ENCODE measurements around the gene VCAM1. TPM values are rescaled to one million over a fixed set of nuclear protein-coding genes. Genes with fewer than 3 reads are reported as not detected.
"Not testable (repeated sequence)": the region's sequence is repeated elsewhere in the genome, so short reads cannot be mapped to it uniquely, and the experiment has no call there.

VCAM1 gene, protein sequence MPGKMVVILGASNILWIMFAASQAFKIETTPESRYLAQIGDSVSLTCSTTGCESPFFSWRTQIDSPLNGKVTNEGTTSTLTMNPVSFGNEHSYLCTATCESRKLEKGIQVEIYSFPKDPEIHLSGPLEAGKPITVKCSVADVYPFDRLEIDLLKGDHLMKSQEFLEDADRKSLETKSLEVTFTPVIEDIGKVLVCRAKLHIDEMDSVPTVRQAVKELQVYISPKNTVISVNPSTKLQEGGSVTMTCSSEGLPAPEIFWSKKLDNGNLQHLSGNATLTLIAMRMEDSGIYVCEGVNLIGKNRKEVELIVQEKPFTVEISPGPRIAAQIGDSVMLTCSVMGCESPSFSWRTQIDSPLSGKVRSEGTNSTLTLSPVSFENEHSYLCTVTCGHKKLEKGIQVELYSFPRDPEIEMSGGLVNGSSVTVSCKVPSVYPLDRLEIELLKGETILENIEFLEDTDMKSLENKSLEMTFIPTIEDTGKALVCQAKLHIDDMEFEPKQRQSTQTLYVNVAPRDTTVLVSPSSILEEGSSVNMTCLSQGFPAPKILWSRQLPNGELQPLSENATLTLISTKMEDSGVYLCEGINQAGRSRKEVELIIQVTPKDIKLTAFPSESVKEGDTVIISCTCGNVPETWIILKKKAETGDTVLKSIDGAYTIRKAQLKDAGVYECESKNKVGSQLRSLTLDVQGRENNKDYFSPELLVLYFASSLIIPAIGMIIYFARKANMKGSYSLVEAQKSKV
- 19.1 TPM for total RNA-seq

GRCh38 chr1:100719490-100719889 lies at the start of gene VCAM1:
Gene VCAM1 (plus strand): TSS chr1:100719742. CDS start chr1:100719861, 119 bp downstream.
- no peak for DNase-seq (ENCODE audit: low spot score)

DNA sequence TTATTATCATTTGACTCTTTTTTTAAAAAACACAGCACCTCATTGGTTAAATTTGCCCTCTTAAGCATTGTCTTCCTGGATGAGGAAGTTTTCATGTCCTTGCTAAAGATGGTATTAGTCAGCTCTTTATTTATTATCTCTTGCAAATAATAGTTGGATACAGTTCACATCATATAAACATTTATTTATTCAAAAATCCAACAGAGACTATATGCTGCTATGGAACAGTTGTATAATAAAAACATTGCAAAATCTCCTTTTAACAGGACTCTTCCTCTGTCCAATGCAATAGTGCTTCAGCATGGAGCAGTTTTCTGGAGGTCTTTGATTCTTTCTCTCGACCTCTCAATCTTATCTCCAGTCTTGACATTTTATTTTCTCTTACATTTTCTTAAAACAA lies 49.5 kb upstream of the VCAM1 start:
- DNase-seq (ENCODE audit: low spot score), result no peak

DNA sequence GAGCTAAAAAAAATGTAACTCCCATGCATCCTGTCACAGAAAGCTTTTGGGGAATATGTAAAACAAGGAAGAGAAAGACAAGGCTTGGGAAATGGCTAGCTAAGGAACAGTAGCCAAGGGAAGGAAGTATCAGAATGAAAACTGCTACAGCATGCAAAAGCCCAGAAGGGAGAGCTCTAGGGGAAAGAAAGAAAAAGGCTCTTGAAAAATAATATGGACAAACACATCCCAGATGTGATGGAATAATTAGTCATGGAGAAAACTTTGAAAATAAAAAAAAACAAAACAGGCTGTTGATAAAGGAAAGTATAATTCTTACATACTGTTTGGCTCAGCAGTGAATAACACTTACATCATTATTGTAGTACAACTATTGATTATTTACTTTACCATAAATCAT lies 47.9 kb upstream of the VCAM1 start:
- no peak for DNase-seq (ENCODE audit: low spot score)

DNA sequence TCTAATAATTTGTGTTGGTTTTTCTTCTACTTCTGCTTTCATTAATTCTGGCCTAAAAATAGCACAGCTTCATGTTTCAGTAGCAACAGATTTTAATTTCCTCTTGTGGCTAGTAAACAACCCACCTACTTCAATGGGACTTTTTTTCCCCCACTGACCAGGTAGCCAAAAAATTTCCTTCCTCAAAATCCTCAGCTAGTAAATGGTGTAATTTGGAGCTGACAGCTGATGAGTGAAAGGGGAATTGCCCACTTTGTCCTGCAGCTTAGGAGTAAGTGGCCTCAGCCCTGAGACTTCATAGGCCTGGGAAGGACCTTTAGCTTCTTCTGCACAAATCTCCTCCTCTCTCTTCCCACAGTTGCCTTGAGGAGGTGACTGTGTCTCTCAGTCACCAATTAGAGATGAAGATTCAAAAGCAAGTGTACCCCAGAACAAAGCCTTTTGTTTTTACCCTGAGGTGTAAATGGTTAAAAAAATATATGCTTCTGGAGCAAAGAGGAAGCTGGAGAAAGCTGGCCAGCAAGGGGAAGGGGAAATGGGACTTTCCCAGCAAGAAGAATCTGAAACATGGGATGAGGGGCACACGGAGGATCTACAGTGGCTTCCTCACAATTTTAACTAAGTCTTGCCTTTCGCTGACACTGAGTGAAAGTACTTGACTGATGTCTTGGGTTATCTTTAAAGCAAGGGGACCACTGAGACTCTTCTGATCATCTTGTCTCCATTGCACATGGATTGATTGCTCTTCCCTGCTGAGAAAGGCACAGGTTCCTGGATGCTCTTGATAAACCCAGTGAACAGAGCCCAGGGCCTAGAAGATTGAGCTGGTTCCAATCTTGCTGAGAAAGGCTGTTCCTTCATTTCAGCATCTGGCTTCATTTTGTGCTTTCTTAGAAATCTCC lies 35.8 kb upstream of the VCAM1 start:
- no peak for DNase-seq (ENCODE audit: low spot score)

- DNase-seq (ENCODE audit: low spot score), result no peak
Measured at GRCh38 chr1:100699744-100700143, 19.8 kb upstream of the VCAM1 start.

- DNase-seq (ENCODE audit: low spot score), result no peak
Measured at GRCh38 chr1:100700586-100700985, 19.0 kb upstream of the VCAM1 start.

DNA sequence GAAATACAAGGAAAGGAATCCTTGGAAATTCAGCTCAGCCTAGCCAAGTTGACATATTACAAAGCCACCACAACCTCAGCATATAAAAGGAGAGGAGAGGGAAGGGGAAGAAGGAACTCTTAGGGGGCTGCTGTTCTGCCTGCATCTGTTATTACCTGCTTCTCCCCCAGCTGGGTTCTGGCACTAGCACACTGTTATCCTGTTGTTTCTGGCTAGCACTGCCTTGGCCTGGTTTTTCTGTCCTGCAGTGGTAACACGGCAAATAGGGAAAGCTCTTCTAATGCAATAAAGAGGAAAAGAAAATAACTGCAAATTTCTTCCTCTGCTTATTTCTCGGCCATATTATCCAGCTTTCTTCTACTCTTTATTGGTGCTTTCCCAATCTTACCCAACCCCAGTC lies 16.5 kb upstream of the VCAM1 start:
- DNase-seq (ENCODE audit: low spot score), result no peak

GRCh38 chr1:100703716-100704115 lies 15.8 kb upstream of the VCAM1 start:
- DNase-seq (ENCODE audit: low spot score), result no peak

GRCh38 chr1:100704473-100704872 lies 15.1 kb upstream of the VCAM1 start:
- DNase-seq (ENCODE audit: low spot score), result no peak

- DNase-seq (ENCODE audit: low spot score), result no peak
Measured at GRCh38 chr1:100706296-100706695, 13.2 kb upstream of the VCAM1 start.

GRCh38 chr1:100706856-100707255 lies 12.7 kb upstream of the VCAM1 start:
- DNase-seq (ENCODE audit: low spot score), result no peak

DNA sequence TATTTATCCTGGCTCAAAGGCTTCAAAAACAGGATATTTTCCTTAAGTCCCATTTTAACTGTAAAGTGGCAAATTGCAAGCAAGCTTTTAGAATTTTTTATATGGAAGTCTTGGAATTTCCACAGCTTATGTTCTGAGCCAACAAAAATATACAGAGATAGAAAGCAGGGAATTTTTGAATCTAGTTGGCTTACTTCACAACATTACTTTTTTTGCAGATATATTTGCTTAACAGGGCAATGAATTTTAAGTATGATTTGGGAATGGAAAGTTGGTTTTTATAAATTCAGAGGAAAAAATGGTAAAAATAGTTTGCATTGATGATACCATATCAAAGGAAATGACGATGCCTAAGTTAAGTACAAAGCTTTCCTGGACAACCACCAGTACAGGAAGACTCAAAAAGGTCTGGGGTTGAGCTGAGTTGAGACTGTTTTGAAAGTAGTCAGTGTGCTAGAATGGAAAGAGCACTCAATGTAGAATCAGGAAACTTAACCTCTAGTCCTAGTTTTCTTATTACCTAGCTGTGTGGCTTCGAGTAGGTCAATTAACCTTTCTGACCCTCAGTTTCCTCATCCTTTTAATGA lies 11.0 kb upstream of the VCAM1 start:
- no peak for DNase-seq (ENCODE audit: low spot score)

- DNase-seq (ENCODE audit: low spot score), result no peak
Measured at GRCh38 chr1:100710906-100711682, 8.4 kb upstream of the VCAM1 start.

DNA sequence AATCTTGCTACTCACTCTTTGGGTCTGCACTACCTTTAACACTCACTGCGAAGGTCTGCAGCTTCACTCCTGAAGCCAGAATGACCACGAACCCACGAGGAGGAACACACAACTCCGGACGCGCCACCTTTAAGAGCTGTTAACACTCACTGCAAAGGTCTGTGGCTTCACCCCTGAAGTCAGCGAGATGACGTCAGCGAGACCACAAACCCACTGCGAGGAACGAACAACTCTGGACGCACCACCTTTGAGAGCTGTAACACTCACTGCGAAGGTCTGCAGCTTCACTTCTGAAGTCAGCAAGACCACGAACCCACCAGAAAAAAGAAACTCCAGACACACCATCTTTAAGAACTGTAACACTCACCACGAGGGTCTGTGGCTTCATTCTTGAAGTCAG lies 6.5 kb upstream of the VCAM1 start:
- not testable (repeated sequence) for DNase-seq (ENCODE audit: low spot score)

GRCh38 chr1:100713626-100714025 lies 5.9 kb upstream of the VCAM1 start:
- DNase-seq (ENCODE audit: low spot score), result no peak

- no peak for DNase-seq (ENCODE audit: low spot score)
Measured at GRCh38 chr1:100714599-100714998, 4.9 kb upstream of the VCAM1 start.

DNA sequence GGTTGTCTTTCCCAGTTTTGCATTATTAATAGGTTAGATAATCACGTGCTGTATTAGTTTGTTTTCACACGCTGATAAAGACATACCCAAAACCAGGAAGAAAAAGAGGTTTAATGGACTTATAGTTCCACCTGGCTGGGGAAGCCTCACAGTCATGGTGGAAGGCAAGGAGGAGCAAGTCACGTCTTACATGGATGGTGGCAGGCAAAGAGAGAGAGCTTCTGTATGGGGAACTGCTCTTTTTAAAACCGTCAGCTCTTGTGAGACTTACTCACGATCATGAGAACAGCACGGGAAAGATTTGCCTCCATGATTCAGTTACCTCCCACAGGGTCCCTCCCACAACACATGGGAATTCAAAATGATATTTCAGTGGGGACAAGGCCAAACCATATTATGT lies 2.3 kb upstream of the VCAM1 start:
- DNase-seq (ENCODE audit: low spot score), result no peak

GRCh38 chr1:100718581-100718980 lies 961 bp upstream of the VCAM1 start:
- DNase-seq (ENCODE audit: low spot score), result no peak

DNA sequence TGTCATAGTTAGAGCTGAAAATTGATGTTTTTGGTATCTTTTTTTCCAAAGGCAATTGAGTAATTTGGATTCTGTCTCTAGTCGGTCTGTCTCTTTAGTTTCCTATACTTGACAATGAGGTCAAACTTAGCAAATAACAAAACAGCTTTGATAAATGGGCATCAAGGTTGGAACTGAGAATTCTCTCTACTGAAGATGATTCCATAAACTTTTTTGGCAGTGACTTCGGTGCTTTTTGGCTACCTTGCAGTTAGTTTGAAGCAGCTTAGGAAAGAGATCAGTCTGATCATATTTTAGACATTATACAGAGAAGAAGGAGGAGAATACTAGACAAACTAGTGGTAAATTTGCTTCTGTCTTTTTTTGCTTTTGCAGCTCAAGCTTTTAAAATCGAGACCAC lies 559 bp downstream of the VCAM1 start:
- DNase-seq (ENCODE audit: low spot score), result no peak

- no peak for DNase-seq (ENCODE audit: low spot score)
Measured at GRCh38 chr1:100720751-100721150, 1.2 kb downstream of the VCAM1 start.

All from ureter (tissue), 1 donor.